HG03442 (cell line): Measurements from ENCODE around the gene RCHY1.
"Not testable (repeated sequence)": the region's sequence is repeated elsewhere in the genome, so short reads cannot be mapped to it uniquely, and the experiment has no call there.

Experiments
- ATAC-seq: cut with Tn5 transposase; IDR thresholded peaks from one replicate; pipeline ENCODE4 v1.9.1; 2021; ENCODE audit warnings: mild to moderate bottlenecking, moderate library complexity; ENCODE audit not compliant: unreplicated experiment

RCHY1 gene

DNA sequence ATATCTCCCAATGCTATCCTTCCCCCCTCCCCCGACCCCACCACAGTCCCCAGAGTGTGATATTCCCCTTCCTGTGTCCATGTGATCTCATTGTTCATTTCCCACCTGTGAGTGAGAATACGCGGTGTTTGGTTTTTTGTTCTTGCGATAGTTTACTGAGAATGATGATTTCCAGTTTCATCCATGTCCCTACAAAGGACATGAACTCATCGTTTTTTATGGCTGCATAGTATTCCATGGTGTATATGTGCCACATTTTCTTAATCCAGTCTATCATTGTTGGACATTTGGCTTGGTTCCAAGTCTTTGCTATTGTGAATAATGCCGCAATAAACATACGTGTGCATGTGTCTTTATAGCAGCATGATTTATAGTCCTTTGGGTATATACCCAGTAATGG lies 5.2 kb upstream of the RCHY1 start:
- not testable (repeated sequence) for ATAC-seq

DNA sequence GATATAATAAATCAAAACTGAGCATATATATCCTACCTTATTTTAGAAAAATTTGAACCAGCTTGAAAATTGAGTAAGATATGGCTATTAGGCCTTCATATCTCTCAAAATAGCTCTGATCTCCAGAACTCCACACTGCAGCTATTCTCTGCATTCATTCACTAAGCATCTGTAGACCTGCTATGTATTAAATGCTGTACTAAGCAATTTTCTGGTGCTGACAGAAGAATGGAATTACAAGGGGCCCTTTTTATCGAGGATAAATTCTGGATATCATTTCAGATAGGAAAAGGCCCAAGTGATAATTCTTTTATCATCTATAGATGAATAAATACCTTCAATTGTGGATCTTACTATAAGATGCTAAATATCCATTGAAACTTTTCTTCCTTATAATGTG lies 1.9 kb upstream of the RCHY1 start:
- ATAC-seq = no peak

- no peak for ATAC-seq
Observed at GRCh38 chr4:75514949-75515612, 878 bp upstream of the RCHY1 start.

DNA sequence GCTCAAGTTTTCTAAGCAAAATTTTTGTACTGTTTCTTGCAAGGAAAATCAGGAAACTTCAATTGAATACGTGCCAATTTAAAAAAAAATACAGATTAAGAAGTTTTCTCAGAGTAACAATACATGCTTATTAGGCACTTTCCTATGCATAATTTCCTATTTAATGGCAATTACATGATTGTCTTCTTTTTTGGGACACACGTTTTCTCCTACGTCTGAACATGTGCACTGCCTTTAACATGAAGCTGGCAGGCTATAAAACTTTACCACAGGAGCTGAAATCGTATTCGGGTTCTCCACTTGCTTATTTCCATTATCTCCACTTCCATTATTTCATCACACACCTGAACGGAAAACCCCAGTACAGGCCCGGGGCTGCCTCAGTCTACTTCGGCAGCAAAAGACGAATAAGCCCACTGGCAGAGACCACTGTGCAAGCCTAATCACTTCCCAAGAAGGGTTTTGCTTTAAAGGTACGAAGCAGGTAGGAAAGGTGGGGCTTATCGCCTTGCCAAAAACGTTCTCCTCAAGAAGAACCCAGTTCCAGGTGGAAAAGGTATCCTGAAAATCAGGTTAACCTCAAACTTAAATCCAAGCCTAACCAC lies 575 bp downstream of the RCHY1 start:
- no peak for ATAC-seq

GRCh38 chr4:75512386-75513211 lies 1.6 kb downstream of the RCHY1 start:
- ATAC-seq = peak; percentile 12

GRCh38 chr4:75511841-75512240 lies 2.4 kb downstream of the RCHY1 start:
- no peak for ATAC-seq

- not testable (repeated sequence) for ATAC-seq
Observed at GRCh38 chr4:75509592-75509991, 4.6 kb downstream of the RCHY1 start.

GRCh38 chr4:75505630-75506029 lies 8.6 kb downstream of the RCHY1 start:
- no peak for ATAC-seq

DNA sequence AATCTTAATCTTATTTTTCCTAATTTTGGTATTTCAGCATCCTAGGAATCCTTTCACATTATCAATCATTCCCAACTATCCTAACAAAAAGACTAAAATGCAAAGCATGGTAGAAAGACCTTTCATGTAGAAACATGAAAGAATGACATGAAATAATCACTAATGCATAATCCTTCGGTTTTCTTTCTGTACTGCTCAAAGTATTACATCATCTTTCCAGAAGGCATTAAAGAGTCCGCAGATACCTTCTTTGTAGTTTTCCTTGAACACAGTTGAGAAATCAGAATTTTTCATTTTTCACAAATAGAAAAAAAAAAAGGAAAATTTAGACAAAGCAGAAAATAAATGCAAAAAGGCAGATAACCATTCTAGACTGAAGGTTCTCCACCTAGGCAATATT lies 11.5 kb downstream of the RCHY1 start:
- ATAC-seq = no peak

DNA sequence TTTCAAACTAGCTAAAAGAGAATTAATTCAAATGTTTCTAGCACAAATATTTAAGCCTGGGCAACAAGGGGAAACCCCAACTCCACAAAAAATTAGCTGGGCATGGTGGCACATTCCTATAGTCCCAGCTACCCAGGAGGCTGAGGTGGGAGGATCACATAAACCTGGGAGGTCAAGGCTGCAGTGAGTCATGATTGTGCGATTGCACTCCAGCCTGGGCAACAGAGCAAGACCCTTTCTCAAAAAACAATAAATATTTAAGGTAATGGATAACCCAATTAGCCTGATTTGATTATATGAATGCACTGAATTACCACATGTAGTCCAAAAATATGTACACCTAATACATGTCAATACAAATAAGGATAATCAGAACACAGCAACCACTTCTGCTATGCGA lies 14.3 kb downstream of the RCHY1 start:
- ATAC-seq = no peak

- ATAC-seq = no peak
Observed at GRCh38 chr4:75498041-75498440, 16.2 kb downstream of the RCHY1 start.

DNA sequence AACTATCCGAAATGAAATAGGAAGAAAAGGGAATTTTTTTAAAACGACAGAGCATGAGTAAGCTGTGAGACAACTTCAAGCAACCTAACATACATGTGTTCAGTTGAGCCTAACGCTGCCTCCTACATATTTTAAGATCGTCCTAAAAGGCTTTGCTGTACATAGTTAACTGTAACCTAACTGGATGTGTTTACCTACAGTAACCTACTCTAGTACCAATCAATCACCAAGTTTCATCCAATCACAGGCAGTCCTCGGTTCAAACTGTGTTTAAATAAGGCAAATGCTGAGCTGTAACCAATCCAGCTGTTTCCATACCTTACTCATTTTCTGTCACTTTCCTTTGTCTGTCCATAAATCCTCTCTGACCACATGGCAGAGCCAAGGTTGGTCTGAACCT lies 17.1 kb downstream of the RCHY1 start:
- no peak for ATAC-seq

DNA sequence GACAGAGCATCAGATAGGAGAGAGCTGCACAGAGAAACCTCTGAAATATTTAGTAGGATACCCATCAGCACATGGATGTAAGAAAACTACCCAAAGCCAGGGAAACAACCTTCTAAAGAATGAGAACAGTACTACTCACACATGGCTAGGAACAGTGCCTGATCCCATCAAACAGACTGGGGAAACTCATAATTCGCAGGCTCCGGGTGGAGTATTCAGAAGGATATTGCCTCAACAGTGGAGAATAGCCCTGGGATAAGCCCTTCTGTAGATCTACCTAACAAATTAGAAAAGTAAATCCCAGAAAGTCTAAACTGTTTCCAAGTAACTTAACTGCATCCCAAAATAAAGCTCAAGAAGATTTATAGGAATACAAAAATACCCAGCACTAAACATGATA lies 17.8 kb downstream of the RCHY1 start:
- no peak for ATAC-seq

GRCh38 chr4:75495476-75495875 lies 18.7 kb downstream of the RCHY1 start:
- no peak for ATAC-seq

DNA sequence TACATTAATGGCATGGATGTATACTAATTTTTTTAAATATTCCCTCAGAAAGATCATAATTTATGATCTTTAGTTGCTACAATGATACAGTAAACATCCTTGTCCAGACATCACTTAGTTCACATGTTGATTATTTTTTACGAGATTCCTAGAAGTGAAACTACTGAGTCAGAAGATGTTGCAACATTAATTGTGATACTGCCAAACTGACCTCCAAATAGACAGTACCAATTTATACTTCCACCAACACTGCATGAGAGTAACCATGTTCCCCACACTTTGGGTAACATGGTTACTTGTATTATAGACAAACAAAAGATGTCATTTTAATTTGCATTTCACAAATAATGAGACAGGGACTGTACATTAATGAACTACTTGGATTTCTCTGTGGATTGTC lies 19.6 kb downstream of the RCHY1 start:
- ATAC-seq = no peak

GRCh38 chr4:75490155-75490554 lies 24.0 kb downstream of the RCHY1 start:
- no peak for ATAC-seq

GRCh38 chr4:75484190-75484589 lies 30.0 kb downstream of the RCHY1 start:
- no peak for ATAC-seq

DNA sequence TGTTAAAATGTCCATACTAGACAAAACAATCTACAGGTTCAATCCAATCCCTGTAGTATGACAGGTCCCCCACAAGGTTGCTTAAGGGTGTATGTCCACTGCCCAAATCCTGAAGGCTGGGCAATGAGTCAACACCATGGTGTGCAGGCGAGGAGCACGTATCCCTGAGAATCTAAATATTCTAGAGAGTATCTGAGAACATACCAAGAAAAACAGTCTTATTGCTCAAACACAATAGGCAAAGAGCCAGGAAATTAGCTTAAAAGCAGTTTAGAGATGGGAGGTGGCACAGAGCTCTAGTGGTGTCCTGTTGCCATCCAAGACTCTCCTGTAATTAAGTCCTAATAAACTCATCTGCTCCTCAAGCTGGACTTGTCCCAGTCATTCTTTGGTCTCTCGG lies 37.0 kb downstream of the RCHY1 start:
- no peak for ATAC-seq

GRCh38 chr4:75470738-75471137 lies 43.5 kb downstream of the RCHY1 start:
- no peak for ATAC-seq

- ATAC-seq = no peak
Observed at GRCh38 chr4:75469896-75470295, 44.3 kb downstream of the RCHY1 start.

- no peak for ATAC-seq
Observed at GRCh38 chr4:75457365-75457764, 56.8 kb downstream of the RCHY1 start.

DNA sequence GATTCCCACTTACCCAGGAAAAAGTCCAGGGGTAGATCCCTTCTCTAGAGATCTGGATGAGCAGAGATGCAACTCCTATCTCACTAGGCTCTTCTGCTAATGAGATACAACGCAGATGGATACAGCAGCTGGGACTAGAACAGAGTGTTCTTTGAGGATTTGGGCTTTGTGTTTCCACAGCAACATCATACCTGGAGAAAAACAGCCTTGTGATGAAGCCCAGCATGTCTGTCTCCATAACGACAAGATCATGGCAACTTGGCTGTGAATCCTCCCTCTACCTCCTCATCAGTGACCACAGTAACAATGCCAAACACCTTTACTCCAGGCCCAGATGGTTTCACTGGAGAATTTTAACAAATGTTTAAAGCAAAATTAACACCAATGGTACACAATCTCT lies 80.1 kb downstream of the RCHY1 start:
- no peak for ATAC-seq
